Chondrocyte (in vitro differentiated cells): Measurements from ENCODE around the gene S100G. TPM values are rescaled to one million over a fixed set of nuclear protein-coding genes. Genes with fewer than 3 reads are reported as not detected.

ENCODE experiments used
- DNase-seq: peaks from one replicate; pipeline ENCODE4 v3.0.0; 2021; ENCODE audit warnings: mixed read lengths, low spot score
- H3K27ac Mint-ChIP-seq: one replicate; pipeline ENCODE4 v1.8.0; 2021; ENCODE audit warnings: mild to moderate bottlenecking, moderate library complexity, mixed read lengths; ENCODE audit not compliant: unreplicated experiment
- H3K27me3 Mint-ChIP-seq: 2 replicates; pipeline ENCODE4 v1.8.0; 2021; ENCODE audit warnings: low read depth, mixed read lengths
- H3K36me3 Mint-ChIP-seq: 2 replicates; pipeline ENCODE4 v1.8.0; 2021; ENCODE audit warnings: low read depth, mixed read lengths
- H3K4me1 Mint-ChIP-seq: 2 replicates; pipeline ENCODE4 v1.8.0; 2021; ENCODE audit warnings: low read depth, mild to moderate bottlenecking, mixed read lengths
- H3K4me3 Mint-ChIP-seq: one replicate; pipeline ENCODE4 v1.8.0; 2021; ENCODE audit warnings: mild to moderate bottlenecking, moderate library complexity, mixed read lengths; ENCODE audit not compliant: unreplicated experiment
- H3K9me3 Mint-ChIP-seq: 2 replicates; pipeline ENCODE4 v1.8.0; 2021; ENCODE audit warnings: low read depth, mixed read lengths
- CTCF ChIP-seq: fragments of 200-600 bp; sonication (generic); IDR thresholded peaks from 2 replicates; pipeline ENCODE4 v1.5.0; 2021; ENCODE audit warnings: antibody characterized with exemption, mild to moderate bottlenecking, moderate library complexity
- total RNA-seq: library from RNA; stranded (reverse); gene quantifications from 3 replicates; pipeline ENCODE4 v1.2.1, GENCODE V29; 2021

The S100G gene
- total RNA-seq, 1 donor from 2014 or later, result not detected

GRCh38 chrX:16628946-16629595, 20.9 kb upstream of the S100G start:
- Mint-ChIP-seq H3K27me3 (no peaks in the 10 kb centered on the region), H3K4me3 (no peak overlapping the region), H3K27ac (no peak overlapping the region), H3K9me3 (no peaks in the 10 kb centered on the region), H3K36me3 (peaks cover 13% of the 10 kb centered on the region), H3K4me1 (peaks cover 26% of the 10 kb centered on the region)
- no peak for DNase-seq
- TF ChIP-seq CTCF, result no peak

GRCh38 chrX:16629909-16630308, 20.0 kb upstream of the S100G start:
- H3K36me3 Mint-ChIP-seq, result peaks cover 13% of the 10 kb centered on the region
- peaks cover 29% of the 10 kb centered on the region for H3K4me1 Mint-ChIP-seq
- H3K4me3 Mint-ChIP-seq, result no peak overlapping the region
- no peaks in the 10 kb centered on the region for H3K9me3 Mint-ChIP-seq
- TF ChIP-seq CTCF, result no peak
- H3K27me3 Mint-ChIP-seq, result no peaks in the 10 kb centered on the region
- H3K27ac Mint-ChIP-seq, result no peak overlapping the region
- DNase-seq, result no peak

DNA sequence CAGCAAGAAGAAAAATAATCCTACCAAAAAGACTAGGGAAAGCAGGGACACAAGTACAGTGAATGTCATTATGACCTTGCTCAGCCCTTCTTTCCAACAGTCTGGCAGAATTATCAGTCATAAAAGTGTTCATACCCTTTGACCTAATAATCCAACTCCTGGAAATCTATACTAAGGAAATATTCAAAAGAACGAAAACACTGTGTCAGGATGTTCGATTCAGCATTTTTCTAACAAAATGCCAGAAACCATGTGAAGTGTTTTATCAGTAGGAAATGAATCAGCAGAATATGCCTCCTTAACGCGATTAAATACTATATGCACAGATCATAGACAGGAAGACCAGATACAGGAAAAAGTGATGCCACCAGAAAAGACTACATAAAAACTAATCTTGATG, 16.2 kb upstream of the S100G start:
- TF ChIP-seq CTCF, result no peak
- Mint-ChIP-seq H3K4me1 (peaks cover 25% of the 10 kb centered on the region), H3K9me3 (no peaks in the 10 kb centered on the region), H3K27ac (peak overlapping the region; percentile 76), H3K27me3 (no peaks in the 10 kb centered on the region), H3K36me3 (peaks cover 10% of the 10 kb centered on the region), H3K4me3 (no peak overlapping the region)
- no peak for DNase-seq

- Mint-ChIP-seq H3K36me3 (peaks cover 11% of the 10 kb centered on the region), H3K4me3 (no peak overlapping the region), H3K27me3 (no peaks in the 10 kb centered on the region), H3K27ac (no peak overlapping the region), H3K4me1 (peaks cover 13% of the 10 kb centered on the region), H3K9me3 (no peaks in the 10 kb centered on the region)
- TF ChIP-seq CTCF, result no peak
- no peak for DNase-seq
Observed at GRCh38 chrX:16635040-16635439, 14.9 kb upstream of the S100G start.

- Mint-ChIP-seq H3K9me3 (no peaks in the 10 kb centered on the region), H3K27ac (no peak overlapping the region), H3K27me3 (no peaks in the 10 kb centered on the region), H3K36me3 (peaks cover 14% of the 10 kb centered on the region), H3K4me3 (no peak overlapping the region), H3K4me1 (peaks cover 13% of the 10 kb centered on the region)
- no peak for DNase-seq
- TF ChIP-seq CTCF, result no peak
Observed at GRCh38 chrX:16635596-16635995, 14.4 kb upstream of the S100G start.
